PFSK-1 (cell line): ENCODE results near the gene NET1. TPM values are rescaled to one million over a fixed set of nuclear protein-coding genes. Genes with fewer than 3 reads are reported as not detected.
A peak's percentile ranks its signal among the peaks of the same experiment; 100 is the strongest.

Source experiments
- FOXP2 ChIP-seq: optimal IDR thresholded peaks from 2 replicates; pipeline ENCODE3; 2011; ENCODE audit warnings: borderline replicate concordance, control low read depth, inconsistent platforms; ENCODE audit not compliant: insufficient read depth; ENCODE audit errors: extremely low read length, extremely low read depth
- POLR2AphosphoS5 ChIP-seq: IDR thresholded peaks from 2 replicates; pipeline ENCODE4 v1.6.1; 2012; ENCODE audit warnings: low read depth, mild to moderate bottlenecking, control low read depth, low read length, moderate library complexity
- REST ChIP-seq, 2 experiments: IDR thresholded peaks; 2 replicates each; pipeline versions ENCODE4 v1.6.1 to v1.8.0; 2011 to 2012; ENCODE audit warnings: low read depth in 2 of 2, low read length in 2 of 2, control low read depth in 1 of 2, inconsistent platforms in 1 of 2, mild to moderate bottlenecking in 1 of 2, moderate library complexity in 1 of 2; ENCODE audit not compliant: insufficient read depth in 1 of 2
- SIN3A ChIP-seq: IDR thresholded peaks from 2 replicates; pipeline ENCODE4 v1.6.1; 2012; ENCODE audit warnings: mild to moderate bottlenecking, low read length, moderate library complexity, borderline replicate concordance; ENCODE audit not compliant: insufficient read depth
- TAF1 ChIP-seq: IDR thresholded peaks from 2 replicates; pipeline ENCODE4 v1.6.1; 2012; ENCODE audit warnings: low read length, control low read depth, borderline replicate concordance; ENCODE audit not compliant: insufficient read depth
- polyA plus RNA-seq: library from polyadenylated mRNA; unstranded; fragments of >200 nt; gene quantifications from one replicate; pipeline ENCODE4 v1.2.1, GENCODE V29; 2012; ENCODE audit warnings: low read depth, missing spikeins; ENCODE audit not compliant: insufficient read length

Gene NET1
- polyA plus RNA-seq = 6.9 TPM

GRCh38 chr10:5412277-5412941 is at the start of gene NET1:
TSS of gene NET1 (plus strand) at chr10:5412557. CDS start at chr10:5412693, 136 bp downstream.
- peak; percentile 50; the same call in 1 of the 2 replicates for TF ChIP-seq POLR2AphosphoS5
- peak; percentile 66; the same call in 1 of the 2 replicates for TF ChIP-seq SIN3A
- peak; percentile 45 for TF ChIP-seq FOXP2
- TF ChIP-seq REST (IDR thresholded peaks at IDR 0.05; ENCODE audit: insufficient read depth in 1 of 2, low read depth in 2 of 2, low read length in 2 of 2) = no peak
- TF ChIP-seq TAF1 = no peak

- no peak for TF ChIP-seq SIN3A
These were observed 49.5 kb upstream of the NET1 start for GRCh38 chr10:5362873-5363272.

GRCh38 chr10:5364374-5364773 is 48.0 kb upstream of the NET1 start:
- TF ChIP-seq TAF1 (no peak), FOXP2 (no peak), POLR2AphosphoS5 (no peak), SIN3A (no peak), REST (IDR thresholded peaks at IDR 0.05; ENCODE audit: insufficient read depth in 1 of 2, low read depth in 2 of 2, low read length in 2 of 2) (no peak)

GRCh38 chr10:5364890-5365338 is 47.4 kb upstream of the NET1 start, which contains the start of gene UCN3:
TSS of gene UCN3 (plus strand) at chr10:5364966. CDS start at chr10:5373721, 8,755 bp downstream.
- no peak for TF ChIP-seq POLR2AphosphoS5

GRCh38 chr10:5365928-5366327 is 46.4 kb upstream of the NET1 start:
- TF ChIP-seq REST (IDR thresholded peaks at IDR 0.05; ENCODE audit: insufficient read depth in 1 of 2, low read depth in 2 of 2, low read length in 2 of 2) (no peak), TAF1 (no peak), SIN3A (no peak), FOXP2 (no peak), POLR2AphosphoS5 (no peak)

- TF ChIP-seq POLR2AphosphoS5 (no peak), SIN3A (no peak), TAF1 (no peak), FOXP2 (no peak), REST (IDR thresholded peaks at IDR 0.05; ENCODE audit: insufficient read depth in 1 of 2, low read depth in 2 of 2, low read length in 2 of 2) (no peak)
These were observed 42.8 kb upstream of the NET1 start for GRCh38 chr10:5369362-5370158.
